HepG2 (cell line): ENCODE data around the gene MCC. TPM values are rescaled to one million over a fixed set of nuclear protein-coding genes. Genes with fewer than 3 reads are reported as not detected.

Source experiments
- ATAC-seq: fragments of 200-7000 bp; cut with Tn5 transposase; 3 replicates; pipeline ENCODE4 v1.9.1; 2020; ENCODE audit warnings: mild to moderate bottlenecking, moderate library complexity
- BruUV-seq: library from RNA; stranded (reverse); fragments of 400-500 nt; replicated peaks from 2 replicates; lab custom pipeline; 2021; lab: Mats Ljungman, UMichigan
- CTCF ChIA-PET: fragments of 300-600 bp; formaldehyde crosslinking; extraction: SDS; loops from one replicate; lab custom pipeline; 2021; ENCODE audit warnings: low total read pairs, inconsistent platforms, low intra/inter-chr PET ratio; lab: Yijun Ruan, JAX
- POLR2A ChIA-PET: fragments of 350-600 bp; sonication (Branson Sonifier 250); formaldehyde crosslinking; loops from one replicate; lab custom pipeline; 2020; ENCODE audit warnings: antibody characterized with exemption, inconsistent platforms; lab: Yijun Ruan, JAX
- DNase-seq: peaks from one replicate; pipeline ENCODE4 v3.0.0-alpha.2; 2015; ENCODE audit warnings: low spot score
- FAIRE-seq: peaks from 3 replicates; lab custom pipeline; 2011; peaks lifted over from hg19 to GRCh38; lab: Jason Lieb, UNC
- H2AFZ ChIP-seq: one replicate; pipeline ENCODE4 v1.6.1; 2011; ENCODE audit warnings: low read length, inconsistent platforms
- H3K27ac ChIP-seq: fragments of 300-600 bp; 3 replicates; pipeline ENCODE4 v1.8.0; 2011; ENCODE audit warnings: mixed run types, mild to moderate bottlenecking, mixed read lengths, low read length, inconsistent platforms; ENCODE audit not compliant: insufficient read depth; ENCODE audit errors: extremely low read length
- H3K27me3 ChIP-seq, 2 experiments: fragments of 200-600 bp in 1 of 2; 2 replicates in 1 of 2; 3 replicates in 1 of 2; pipeline versions ENCODE4 v1.6.0 to v1.8.0; 2011; ENCODE audit warnings: low read length in 2 of 2, mild to moderate bottlenecking in 2 of 2, moderate library complexity in 2 of 2, inconsistent platforms in 1 of 2; ENCODE audit not compliant: insufficient read depth in 2 of 2, control insufficient read depth in 1 of 2
- H3K36me3 ChIP-seq, 2 experiments: fragments of 200-600 bp in 1 of 2; replicated peaks in 1 of 2; 2 replicates in 1 of 2; 3 replicates in 1 of 2; pipeline versions ENCODE4 v1.5.1 to v1.8.0; 2011; ENCODE audit warnings: low read length in 2 of 2, inconsistent platforms in 1 of 2; ENCODE audit not compliant: insufficient read depth in 2 of 2, control insufficient read depth in 1 of 2
- H3K4me1 ChIP-seq: 2 replicates; pipeline ENCODE4 v1.5.1; 2012; ENCODE audit warnings: low read length, inconsistent platforms; ENCODE audit not compliant: insufficient read depth
- H3K4me2 ChIP-seq: 2 replicates; pipeline ENCODE4 v1.6.0; 2011; ENCODE audit warnings: low read depth, low read length, inconsistent platforms
- H3K4me3 ChIP-seq, 3 experiments: fragments of 200-600 bp in 1 of 3; sonication (generic), shearing (Covaris generic) in 1 of 3; replicated peaks in 1 of 3; 2 replicates each; pipeline ENCODE4 v1.5.1; 2011 to 2016; ENCODE audit warnings: low read length in 3 of 3, inconsistent platforms in 2 of 3, low read depth in 2 of 3, mild to moderate bottlenecking in 2 of 3, control low read depth in 1 of 3, mixed read lengths in 1 of 3; ENCODE audit not compliant: insufficient read depth in 1 of 3
- H3K79me2 ChIP-seq: one replicate; pipeline ENCODE4 v1.6.1; 2011; ENCODE audit warnings: low read length, inconsistent platforms; ENCODE audit not compliant: insufficient read depth
- H3K9ac ChIP-seq: 2 replicates; pipeline ENCODE4 v1.6.0; 2011; ENCODE audit warnings: mild to moderate bottlenecking, low read depth, low read length, inconsistent platforms; ENCODE audit not compliant: insufficient read depth
- H3K9me3 ChIP-seq: 2 replicates; pipeline ENCODE4 v1.5.1; 2012; ENCODE audit warnings: mild to moderate bottlenecking, low read length
- H4K20me1 ChIP-seq: 2 replicates; pipeline ENCODE4 v1.6.0; 2011; ENCODE audit warnings: inconsistent platforms, mild to moderate bottlenecking, low read length, moderate library complexity; ENCODE audit not compliant: insufficient read depth
- AGO2 ChIP-seq: fragments of 200-400 bp; formaldehyde crosslinking; optimal IDR thresholded peaks from 2 replicates; pipeline ENCODE3; 2017; ENCODE audit warnings: mild to moderate bottlenecking, low read depth, low read length, moderate library complexity
- CCDC6 ChIP-seq: sonication (generic); formaldehyde crosslinking; IDR thresholded peaks from 2 replicates; pipeline ENCODE4 v1.8.1; 2022; ENCODE audit warnings: mild to moderate bottlenecking, missing genetic modification reagents, moderate library complexity
- EP300 ChIP-seq, 3 experiments: sonication (generic) in 1 of 3; formaldehyde crosslinking in 1 of 3; IDR thresholded peaks; 2 replicates each; pipeline versions ENCODE4 v1.5.1 to v1.6.1; 2011 to 2020; ENCODE audit warnings: low read depth in 2 of 3, low read length in 2 of 3, borderline replicate concordance in 1 of 3, improper control_type of control experiment in 1 of 3, mild to moderate bottlenecking in 1 of 3, missing genetic modification reagents in 1 of 3, moderate library complexity in 1 of 3
- HOXA5 ChIP-seq: sonication (generic); formaldehyde crosslinking; IDR thresholded peaks from 2 replicates; pipeline ENCODE4 v1.4.0; 2020; ENCODE audit warnings: missing genetic modification reagents
- JARID2 ChIP-seq: sonication (generic); formaldehyde crosslinking; IDR thresholded peaks from 2 replicates; pipeline ENCODE4 v1.8.1; 2023; ENCODE audit warnings: missing genetic modification reagents, inconsistent platforms; ENCODE audit not compliant: insufficient replicate concordance
- KDM1A ChIP-seq: IDR thresholded peaks from 2 replicates; pipeline ENCODE4 v1.6.1; 2016; ENCODE audit warnings: missing compliant biosample characterization
- MAFF ChIP-seq: IDR thresholded peaks from 2 replicates; pipeline ENCODE4 v1.6.1; 2011; ENCODE audit warnings: low read depth, low read length, improper control_type of control experiment
- MAFK ChIP-seq, 2 experiments: IDR thresholded peaks in 1 of 2; conservative IDR thresholded peaks in 1 of 2; 2 replicates each; pipeline ENCODE4 v1.6.1; 2011; ENCODE audit warnings: improper control_type of control experiment in 2 of 2, low read length in 2 of 2
- MED1 ChIP-seq: sonication (generic); formaldehyde crosslinking; IDR thresholded peaks from 2 replicates; pipeline ENCODE4 v1.4.0; 2020; ENCODE audit warnings: missing genetic modification reagents
- MIXL1 ChIP-seq: IDR thresholded peaks from 2 replicates; pipeline ENCODE4 v1.6.1; 2016
- NKX3-1 ChIP-seq: sonication (generic); formaldehyde crosslinking; IDR thresholded peaks from 2 replicates; pipeline ENCODE4 v1.5.0; 2020; ENCODE audit warnings: missing genetic modification reagents
- TARDBP ChIP-seq: sonication (generic); formaldehyde crosslinking; IDR thresholded peaks from 2 replicates; pipeline ENCODE4 v1.8.0; 2022; ENCODE audit warnings: mild to moderate bottlenecking, missing genetic modification reagents
- ZMYM3 ChIP-seq: sonication (generic); formaldehyde crosslinking; IDR thresholded peaks from 2 replicates; pipeline ENCODE4 v1.5.1; 2020; ENCODE audit warnings: mild to moderate bottlenecking, missing genetic modification reagents
- ZNF17 ChIP-seq: sonication (generic); formaldehyde crosslinking; IDR thresholded peaks from 2 replicates; pipeline ENCODE4 v1.5.0; 2020; ENCODE audit warnings: mild to moderate bottlenecking, missing genetic modification reagents
- ZNF792 ChIP-seq: IDR thresholded peaks from 2 replicates; pipeline ENCODE4 v1.6.1; 2016
- WGBS: methylation state at CpG from one replicate; pipeline ENCODE4 v1.1.6; 2017; ENCODE audit warnings: low lambda C conversion rate; 5-methylcytosine and 5-hydroxymethylcytosine counted together
- in situ Hi-C: cut with HindIII; loops from 2 replicates; pipeline ENCODE4 v1.10.0; 2017; ENCODE audit warnings: low pct_unique_long_range_greater_than_20kb; ENCODE audit not compliant: extremely low pct_ligation_motif_present
- intact Hi-C: fragments of 100-400 bp; cut with micrococcal nuclease; formaldehyde crosslinking; loops from one replicate; pipeline ENCODE4 v1.10.0; 2022; ENCODE audit not compliant: unreplicated experiment
- polyA plus RNA-seq, 8 experiments: library from polyadenylated mRNA; depleted of rRNA in 3 of 8; stranded (reverse) in 7 of 8; unstranded in 1 of 8; fragments of >200 nt; fragmentation: Illumina TruSeq in 4 of 8; extraction: Trizol in 4 of 8; gene quantifications; 2 replicates each; pipeline versions ENCODE4 v1.2.1 to v1.2.3, GENCODE V29; 2011 to 2016; ENCODE audit warnings: low read depth in 4 of 8, missing spikeins in 1 of 8, mixed read lengths in 1 of 8; ENCODE audit not compliant: insufficient read depth in 1 of 8
- total RNA-seq, 5 experiments: library from RNA; depleted of rRNA; stranded (reverse); fragments of >200 nt; fragmentation: Illumina TruSeq; extraction: Trizol; gene quantifications; 2 replicates each; pipeline ENCODE4 v1.2.3, GENCODE V29; 2016; ENCODE audit warnings: low read depth in 1 of 5
- TF ChIP-seq, protein P1 (sequence below), 2 experiments: sonication (generic) in 1 of 2; formaldehyde crosslinking in 1 of 2; IDR thresholded peaks; 2 replicates each; pipeline versions ENCODE4 v1.4.0 to v1.6.1; 2016 to 2020; ENCODE audit warnings: borderline replicate concordance in 1 of 2, low read depth in 1 of 2, mild to moderate bottlenecking in 1 of 2, missing genetic modification reagents in 1 of 2

The MCC gene
- total and polyA plus RNA-seq, 2 of the 13 experiments (the other 11 are each of a cell fraction or from before 2014, with no cell fraction given), result 0.55 to 2.4 TPM

DNA sequence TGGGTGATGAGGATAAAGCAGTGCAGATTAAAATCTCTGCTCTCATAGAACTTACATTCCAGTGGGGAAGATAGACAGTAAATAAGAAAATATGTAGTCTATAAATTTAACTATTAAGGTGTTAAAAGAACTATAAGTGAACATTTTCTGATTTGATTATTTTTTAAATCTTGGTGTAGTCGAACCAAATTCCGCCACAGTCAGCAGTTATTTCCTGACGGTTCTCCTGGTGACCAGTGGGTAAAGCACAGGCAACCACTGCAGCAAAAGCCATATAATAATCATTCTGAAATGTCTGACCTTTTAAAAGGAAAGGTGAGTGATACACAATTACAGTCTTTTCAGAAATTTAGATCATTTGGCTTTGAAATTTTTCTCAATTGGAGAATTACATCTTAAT is 484.5 kb downstream of the MCC start:
- CTCF ChIA-PET, result no interaction called here
- in situ Hi-C loops, result no loop called here
- DNase-seq, result no peak
- no peak for ATAC-seq
- Histone ChIP-seq H3K36me3 (peaks cover 8 to 74% of the 10 kb centered on the region in 2 experiments), H2AFZ (no peak overlapping the region), H3K27ac (no peak overlapping the region), H3K4me1 (peaks cover 20% of the 10 kb centered on the region), H3K27me3 (no peaks in the 10 kb centered on the region), H3K9ac (no peak overlapping the region), H4K20me1 (no peaks in the 10 kb centered on the region), H3K4me3 (no peak overlapping the region), H3K79me2 (peaks cover 7% of the 10 kb centered on the region), H3K9me3 (no peaks in the 10 kb centered on the region), H3K4me2 (no peak overlapping the region)
- intact Hi-C loops, result no loop called here
- no peak for TF ChIP-seq MIXL1 (CRISPR knock-in tag)
- TF ChIP-seq MAFF, result peak; percentile 93
- TF ChIP-seq MAFK (conservative IDR thresholded peaks at IDR 0.05 in 1 of 2, IDR thresholded peaks at IDR 0.05 in 1 of 2; ENCODE audit: low read length in 2 of 2), result peak; percentile 92 to 97
- no peak for TF ChIP-seq ZNF17 (CRISPR knock-in tag)
- TF ChIP-seq KDM1A (CRISPR knock-in tag), result no peak
- no peak for TF ChIP-seq AGO2
- no TSS peak for BruUV-seq
- FAIRE-seq, result no peak
- POLR2A ChIA-PET, result interaction anchor here (1.5 kb wide), 1 partner anchor 28 kb away, joined by 4 read pairs; the partner anchor contains the start of gene DCP2
- 99% methylated on average over 3 of the region's 3 CpGs for WGBS

DNA sequence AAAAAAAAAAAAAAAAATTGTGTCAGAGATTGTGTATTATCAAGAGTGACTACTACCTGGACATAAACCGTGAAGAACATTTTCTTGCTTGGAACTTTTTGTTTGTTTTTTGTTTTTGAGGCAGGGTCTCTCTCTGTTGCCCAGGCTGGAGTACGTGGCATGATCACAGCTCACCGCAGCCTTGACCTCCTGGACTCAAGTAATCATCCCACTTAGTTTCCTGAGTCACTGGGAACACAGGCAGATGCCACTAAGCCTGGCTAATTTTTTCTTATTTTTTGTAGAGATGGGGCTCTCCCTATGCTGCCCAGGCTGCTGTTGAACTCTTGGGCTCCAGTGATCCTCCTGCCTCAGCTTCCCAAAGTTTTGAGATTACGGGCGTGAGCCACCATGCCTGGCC is 485.8 kb downstream of the MCC start:
- no TSS peak for BruUV-seq
- TF ChIP-seq, protein P1, sequence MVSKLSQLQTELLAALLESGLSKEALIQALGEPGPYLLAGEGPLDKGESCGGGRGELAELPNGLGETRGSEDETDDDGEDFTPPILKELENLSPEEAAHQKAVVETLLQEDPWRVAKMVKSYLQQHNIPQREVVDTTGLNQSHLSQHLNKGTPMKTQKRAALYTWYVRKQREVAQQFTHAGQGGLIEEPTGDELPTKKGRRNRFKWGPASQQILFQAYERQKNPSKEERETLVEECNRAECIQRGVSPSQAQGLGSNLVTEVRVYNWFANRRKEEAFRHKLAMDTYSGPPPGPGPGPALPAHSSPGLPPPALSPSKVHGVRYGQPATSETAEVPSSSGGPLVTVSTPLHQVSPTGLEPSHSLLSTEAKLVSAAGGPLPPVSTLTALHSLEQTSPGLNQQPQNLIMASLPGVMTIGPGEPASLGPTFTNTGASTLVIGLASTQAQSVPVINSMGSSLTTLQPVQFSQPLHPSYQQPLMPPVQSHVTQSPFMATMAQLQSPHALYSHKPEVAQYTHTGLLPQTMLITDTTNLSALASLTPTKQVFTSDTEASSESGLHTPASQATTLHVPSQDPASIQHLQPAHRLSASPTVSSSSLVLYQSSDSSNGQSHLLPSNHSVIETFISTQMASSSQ (IDR thresholded peaks at IDR 0.05; ENCODE audit: low read depth), result no peak
- TF ChIP-seq, protein P1 (CRISPR knock-in tag; IDR thresholded peaks at IDR 0.05; ENCODE audit: borderline replicate concordance), result no peak
- no peak for TF ChIP-seq JARID2 (CRISPR knock-in tag)
- TF ChIP-seq CCDC6 (CRISPR knock-in tag), result no peak
- TF ChIP-seq TARDBP, result no peak
- peak; percentile 34; the same call in 1 of the 2 replicates for TF ChIP-seq MED1 (CRISPR knock-in tag)
- TF ChIP-seq EP300 (IDR thresholded peaks at IDR 0.05; ENCODE audit: low read depth in 2 of 2, low read length in 2 of 2), result 0 out of 4 replicates have a peak, but pooled peaks of 1 of the 2 experiments have one; percentile 21
- no peak for TF ChIP-seq EP300 (CRISPR knock-in tag; IDR thresholded peaks at IDR 0.05; ENCODE audit: borderline replicate concordance)
- TF ChIP-seq ZNF792 (CRISPR knock-in tag), result no peak
- no peak for TF ChIP-seq NKX3-1 (CRISPR knock-in tag)
- no peak for TF ChIP-seq HOXA5 (CRISPR knock-in tag)
- TF ChIP-seq ZMYM3 (CRISPR knock-in tag), result peak; percentile 17; the same call in 1 of the 2 replicates

More for the DNA sequence above, 485.8 kb downstream of the MCC start:
- Histone ChIP-seq H3K4me3 (no peak overlapping the region), H4K20me1 (no peaks in the 10 kb centered on the region), H3K4me1 (peaks cover 29% of the 10 kb centered on the region), H3K27me3 (no peaks in the 10 kb centered on the region), H3K36me3 (peaks cover 10 to 72% of the 10 kb centered on the region in 2 experiments), H3K9me3 (no peaks in the 10 kb centered on the region), H3K27ac (peak overlapping the region; percentile 56), H2AFZ (no peak overlapping the region), H3K79me2 (peaks cover 16% of the 10 kb centered on the region), H3K4me2 (no peak overlapping the region), H3K9ac (no peak overlapping the region)
- FAIRE-seq (no peak), DNase-seq (peak; percentile 54), ATAC-seq (peak; percentile 89)
- CTCF ChIA-PET, result no interaction called here
- 76% methylated on average over 5 of the region's 5 CpGs for WGBS
- in situ Hi-C loops, result no loop called here
- POLR2A ChIA-PET, result interaction anchor here (1.3 to 1.5 kb wide), 2 partner anchors 17 to 26 kb away, joined by 4 read pairs; partner anchors contain the start of gene DCP2
- intact Hi-C loops, result no loop called here
